HG02610 (cell line): ENCODE measurements around the gene ANGEL2.
"Not testable (repeated sequence)": the region's sequence is repeated elsewhere in the genome, so short reads cannot be mapped to it uniquely, and the experiment has no call there.

Experiments
- ATAC-seq: cut with Tn5 transposase; IDR thresholded peaks from one replicate; pipeline ENCODE4 v1.9.1; 2021; ENCODE audit warnings: mild to moderate bottlenecking, moderate library complexity; ENCODE audit not compliant: unreplicated experiment

Gene ANGEL2, protein sequence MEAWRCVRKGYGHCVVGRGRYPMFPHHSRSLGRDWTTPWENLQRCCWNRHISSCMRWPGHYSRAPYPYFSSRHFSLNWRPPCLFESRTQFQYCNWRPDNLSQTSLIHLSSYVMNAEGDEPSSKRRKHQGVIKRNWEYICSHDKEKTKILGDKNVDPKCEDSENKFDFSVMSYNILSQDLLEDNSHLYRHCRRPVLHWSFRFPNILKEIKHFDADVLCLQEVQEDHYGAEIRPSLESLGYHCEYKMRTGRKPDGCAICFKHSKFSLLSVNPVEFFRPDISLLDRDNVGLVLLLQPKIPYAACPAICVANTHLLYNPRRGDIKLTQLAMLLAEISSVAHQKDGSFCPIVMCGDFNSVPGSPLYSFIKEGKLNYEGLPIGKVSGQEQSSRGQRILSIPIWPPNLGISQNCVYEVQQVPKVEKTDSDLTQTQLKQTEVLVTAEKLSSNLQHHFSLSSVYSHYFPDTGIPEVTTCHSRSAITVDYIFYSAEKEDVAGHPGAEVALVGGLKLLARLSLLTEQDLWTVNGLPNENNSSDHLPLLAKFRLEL

DNA sequence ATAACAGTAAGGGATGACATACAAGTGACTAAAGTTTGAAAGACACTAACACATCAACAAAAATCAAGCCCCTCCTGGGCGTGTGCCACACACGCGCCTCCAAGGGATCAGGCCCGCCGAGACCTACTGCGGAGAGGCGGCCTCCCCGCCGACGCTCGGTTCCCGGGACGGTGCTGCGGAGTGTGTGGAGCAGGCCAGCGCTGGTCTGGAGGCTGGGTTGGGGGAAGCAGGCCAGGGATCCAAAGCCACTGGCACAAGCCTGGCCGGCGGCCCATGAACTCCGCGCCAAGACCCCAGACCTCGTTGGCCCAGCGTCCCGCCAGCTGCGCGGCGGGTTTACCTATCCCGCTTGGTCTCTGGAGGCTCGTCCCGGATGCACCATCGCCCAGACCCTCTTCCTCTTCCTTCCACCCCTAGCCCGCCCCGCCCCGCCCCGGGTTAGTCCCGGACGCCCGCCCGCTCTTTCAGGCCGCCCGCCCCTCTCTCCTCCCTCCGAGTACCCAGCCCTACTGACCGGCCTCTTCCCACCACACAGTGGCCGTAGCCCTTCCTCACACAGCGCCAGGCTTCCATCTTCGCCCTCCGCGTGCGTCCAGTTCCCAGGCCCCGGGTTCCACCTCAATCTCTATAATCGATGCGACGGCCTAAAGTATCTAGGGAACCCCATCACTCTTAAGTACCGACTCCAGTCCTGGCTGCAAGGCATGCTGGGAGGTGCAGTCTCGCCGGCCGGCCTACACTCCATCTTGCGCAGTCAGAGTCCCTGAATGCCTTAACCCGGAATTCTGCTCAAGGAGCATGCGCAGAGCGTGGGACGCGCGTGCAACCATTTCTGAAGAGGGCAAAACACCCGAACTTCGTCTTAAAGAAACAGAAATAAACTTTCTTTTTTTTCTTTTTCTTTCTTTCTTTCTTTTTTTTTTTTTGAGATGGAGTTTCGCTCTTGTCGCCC lies at the start of gene ANGEL2:
Gene ANGEL2 (minus strand): TSS at position 769 of the 952 bp plus-strand sequence. CDS start 196 bp downstream, at position 573.
- peak; percentile 95 for ATAC-seq

DNA sequence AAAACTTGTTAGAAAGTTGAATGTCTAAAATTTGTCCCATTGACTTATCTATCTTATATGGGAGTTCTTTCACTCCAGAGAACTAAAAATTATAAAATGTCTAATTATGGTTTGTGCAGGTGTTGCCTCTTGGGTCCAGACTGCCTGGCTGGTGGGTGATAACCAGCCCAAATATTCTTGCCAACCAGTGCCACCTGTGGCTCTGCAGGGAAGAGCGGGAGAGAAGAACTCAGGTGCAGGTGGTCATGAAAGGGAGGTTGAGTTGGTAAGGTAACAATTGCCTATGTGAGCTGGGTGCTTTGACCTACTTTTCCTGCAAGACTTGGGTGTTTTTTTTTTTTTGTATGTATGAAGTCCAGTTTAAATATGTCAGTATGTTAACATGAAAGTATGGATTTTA lies 45.6 kb upstream of the ANGEL2 start:
- ATAC-seq = no peak

DNA sequence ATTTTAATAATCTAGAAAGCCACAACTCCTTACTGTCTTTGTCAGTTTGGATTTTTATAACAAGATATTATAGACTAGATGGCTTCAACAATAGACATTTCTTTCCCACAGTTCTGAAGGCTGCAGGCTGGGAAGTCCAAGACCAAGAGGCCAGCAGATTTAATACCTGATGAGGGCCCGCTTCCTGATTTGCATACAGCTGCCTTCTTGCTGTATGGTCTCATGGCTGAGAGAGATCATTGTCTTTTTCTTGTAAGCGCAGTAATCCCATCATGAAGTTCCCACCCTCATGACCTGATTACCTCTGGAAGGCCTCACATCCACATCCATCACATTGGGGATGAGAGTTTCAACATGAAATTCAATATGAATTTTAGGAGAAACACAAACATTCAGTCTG lies 45.2 kb upstream of the ANGEL2 start:
- ATAC-seq = no peak

DNA sequence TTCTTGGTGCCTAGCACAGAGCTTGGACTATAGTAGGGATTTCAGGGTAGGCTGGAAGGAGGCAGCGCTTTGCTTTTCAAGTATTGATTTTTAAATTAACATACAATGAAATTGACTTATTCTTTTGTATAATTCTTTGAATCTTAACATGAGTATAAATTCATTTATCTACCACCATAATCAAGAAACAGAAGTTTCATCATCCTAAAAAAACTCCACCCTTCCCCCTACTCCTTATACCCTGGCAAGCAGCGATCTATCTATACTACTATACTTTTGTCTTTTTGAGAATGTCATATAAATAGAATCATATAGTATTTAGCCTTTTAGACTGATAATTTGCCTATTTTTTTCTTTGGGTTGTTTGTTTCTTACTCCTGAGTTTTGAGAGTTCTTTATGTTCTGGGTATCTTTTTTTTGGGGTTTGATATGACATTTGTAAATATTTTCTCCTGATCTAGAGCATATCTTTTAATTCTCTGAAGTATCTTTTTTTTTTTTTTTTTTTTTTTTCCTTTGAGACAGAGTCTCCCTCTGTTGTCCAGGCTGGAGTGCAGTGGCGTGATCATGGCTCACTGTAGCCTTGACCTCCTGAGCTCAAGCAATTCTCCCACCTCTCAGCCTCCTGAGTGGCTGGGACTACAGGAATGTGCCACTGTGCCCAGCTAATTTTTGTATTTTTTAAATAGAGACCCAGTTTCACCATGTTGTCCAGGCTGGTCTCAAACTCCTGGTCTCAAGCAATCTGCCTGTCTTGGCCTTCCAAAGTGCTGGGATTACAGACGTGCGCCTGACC lies 41.8 kb upstream of the ANGEL2 start:
- ATAC-seq = no peak

DNA sequence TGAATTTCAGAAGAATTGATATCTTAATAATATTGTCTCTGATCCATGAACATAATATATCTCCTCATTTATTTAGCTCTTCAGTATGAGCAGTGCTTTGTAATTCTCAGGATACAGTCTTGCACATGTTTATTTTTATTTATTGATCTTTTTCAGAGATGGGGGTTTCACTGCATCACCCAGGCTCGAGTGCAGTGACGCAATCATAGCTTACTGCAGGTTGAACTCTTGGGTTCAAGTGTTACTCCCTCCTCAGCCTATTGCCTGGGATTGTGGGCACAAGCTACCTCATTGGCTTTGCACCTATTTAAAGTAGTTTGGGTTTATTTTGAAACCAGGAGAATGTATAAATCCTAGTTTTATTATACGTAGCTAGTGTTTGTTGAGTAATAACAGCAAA lies 40.1 kb upstream of the ANGEL2 start:
- ATAC-seq = no peak

DNA sequence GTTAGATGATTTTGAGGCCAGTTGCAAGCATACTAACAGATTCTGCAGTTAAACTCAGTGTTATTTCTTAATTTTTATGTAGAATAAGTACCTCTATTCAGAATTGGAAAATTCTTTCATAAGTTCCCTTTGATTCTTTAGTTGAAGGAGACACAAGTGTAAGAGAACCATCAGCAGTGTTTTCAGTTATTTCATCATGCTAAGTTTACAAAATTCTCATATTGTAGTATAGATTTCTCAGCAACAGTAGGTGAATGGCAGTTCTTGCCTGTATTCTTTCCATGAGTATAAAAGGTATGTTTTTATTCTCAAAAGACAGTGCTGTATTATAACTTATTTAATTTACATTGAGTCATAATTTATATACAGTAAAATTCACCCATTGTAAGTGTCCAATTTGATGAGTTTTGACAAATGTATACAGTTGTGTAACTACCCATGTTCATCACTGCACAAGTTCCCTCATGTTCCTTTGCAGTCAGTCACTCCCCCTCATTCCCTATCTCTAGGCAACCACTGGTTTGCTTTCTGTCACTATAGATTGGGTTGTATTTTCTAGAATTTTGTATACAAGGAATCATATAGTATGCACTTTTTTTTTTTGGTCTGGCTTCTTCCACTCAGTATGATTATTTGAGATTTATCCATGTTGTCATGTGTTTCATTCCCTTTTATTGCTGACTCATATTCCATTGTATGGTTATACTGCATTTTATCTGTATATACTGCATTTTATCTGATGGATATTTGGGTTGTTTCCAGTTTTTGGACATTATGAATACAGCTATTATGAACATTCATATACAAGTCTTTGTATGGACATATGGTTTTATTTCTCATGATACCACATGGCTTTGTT lies 39.3 kb upstream of the ANGEL2 start:
- ATAC-seq = no peak

DNA sequence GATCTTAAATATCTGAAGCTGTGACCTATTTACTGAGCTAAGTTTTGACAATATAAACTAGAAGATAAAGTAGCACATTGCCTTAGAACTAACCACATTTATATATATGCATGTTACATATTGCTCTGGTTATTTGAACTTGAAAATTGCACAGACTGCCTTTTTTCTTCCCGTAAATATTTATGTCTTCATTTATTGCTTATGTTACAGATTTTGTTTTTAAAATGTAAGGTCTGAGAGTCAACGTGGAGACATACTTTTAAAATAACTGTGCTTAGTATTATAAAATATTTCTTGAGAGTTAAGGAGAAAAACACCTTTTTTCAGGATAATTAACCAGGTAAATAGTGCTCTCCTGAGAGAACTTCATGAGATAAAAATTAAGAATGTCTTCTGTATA lies 38.5 kb upstream of the ANGEL2 start:
- no peak for ATAC-seq

DNA sequence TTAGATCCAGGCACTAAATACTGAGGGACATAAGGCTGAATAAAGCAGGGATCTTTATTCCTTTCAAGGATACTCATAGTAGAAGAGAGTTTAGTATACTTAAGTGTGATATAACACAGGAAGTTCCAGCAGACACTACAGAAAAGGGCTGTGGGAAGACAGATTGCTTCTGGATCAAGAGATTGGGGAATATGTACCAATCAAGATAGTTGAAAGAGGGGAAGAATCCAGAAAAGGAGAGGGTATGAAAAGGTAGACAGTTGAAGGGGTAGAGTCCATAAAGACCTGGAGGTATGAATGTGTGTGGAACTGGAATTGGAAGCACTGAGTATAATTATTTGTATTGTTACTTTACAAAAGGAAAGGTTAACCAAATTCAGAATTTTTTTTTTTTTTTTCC lies 37.8 kb upstream of the ANGEL2 start:
- no peak for ATAC-seq

DNA sequence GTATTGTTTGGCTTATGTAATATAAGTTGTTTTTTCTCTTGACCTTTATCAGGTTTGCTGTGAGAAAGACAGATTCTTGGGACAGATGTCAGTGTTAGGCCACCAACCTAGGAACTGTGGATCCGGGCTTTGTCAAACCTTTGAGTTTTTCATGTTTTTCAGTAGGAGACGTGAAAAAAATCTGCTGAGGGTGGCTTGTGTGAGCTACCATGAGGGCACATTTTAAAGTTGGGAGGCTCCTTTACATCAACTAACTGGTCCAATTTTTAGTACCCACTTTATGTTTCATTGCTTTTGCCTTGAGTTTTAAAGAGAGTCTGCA lies 36.2 kb upstream of the ANGEL2 start:
- ATAC-seq = no peak

DNA sequence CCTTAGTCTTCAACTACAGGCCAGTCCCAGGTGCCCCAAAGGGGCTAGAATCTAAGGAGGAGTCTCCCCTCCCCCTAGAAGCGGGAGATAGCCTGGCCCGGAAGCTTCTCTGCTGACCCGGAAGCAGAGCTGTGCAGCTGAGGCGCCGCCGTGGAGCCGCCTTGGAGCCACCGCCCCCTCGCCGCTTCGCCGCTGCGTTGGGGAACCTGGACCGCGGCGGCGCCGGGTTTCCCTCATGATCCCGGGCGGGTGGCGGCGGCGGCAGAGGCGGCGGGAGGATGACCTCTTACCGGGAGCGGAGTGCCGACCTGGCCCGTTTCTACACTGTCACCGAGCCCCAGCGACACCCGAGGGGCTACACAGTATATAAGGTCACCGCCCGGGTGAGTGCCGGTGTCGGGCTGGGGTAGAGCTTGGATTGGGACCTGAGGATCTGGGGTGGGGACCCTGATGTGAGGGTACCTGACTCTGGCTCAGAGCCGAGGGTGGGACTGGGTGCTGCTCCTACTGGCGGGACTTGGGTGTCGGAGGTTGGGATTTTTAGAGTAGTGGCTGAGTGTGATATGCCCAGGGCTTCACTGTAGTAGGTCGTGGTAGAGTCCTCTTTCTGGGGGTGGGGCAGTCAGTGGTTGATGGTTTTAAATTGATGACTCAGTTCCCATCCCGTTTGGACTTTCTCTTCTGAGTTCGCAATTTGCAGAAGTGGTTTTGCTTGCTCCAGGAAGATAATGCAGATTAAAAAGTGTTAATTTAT lies 35.6 kb upstream of the ANGEL2 start, which contains the start of gene RPS6KC1:
Gene RPS6KC1 (plus strand): TSS at position 115 of the 754 bp plus-strand sequence. CDS start 164 bp downstream, at position 279.
- ATAC-seq = peak; percentile 98

DNA sequence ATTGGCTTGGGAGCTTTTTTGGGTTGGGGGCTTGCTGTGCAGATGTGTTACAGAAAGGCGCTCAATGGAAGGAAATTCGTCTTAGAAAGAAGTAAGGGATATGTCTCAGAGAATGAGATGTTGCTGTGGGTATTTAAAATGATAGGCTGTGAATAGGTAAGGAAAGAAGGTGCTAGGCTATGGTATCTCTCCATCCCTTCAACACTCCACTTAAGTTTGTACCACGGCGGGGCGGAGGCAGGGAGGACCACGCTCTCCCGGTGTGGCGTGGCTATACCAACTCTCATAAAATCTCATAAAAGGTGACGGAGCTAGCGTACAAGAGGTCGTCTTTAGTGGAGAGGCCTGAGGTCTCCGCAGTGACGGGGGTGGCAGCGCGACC lies 35.1 kb upstream of the ANGEL2 start:
- peak; percentile 34 for ATAC-seq

DNA sequence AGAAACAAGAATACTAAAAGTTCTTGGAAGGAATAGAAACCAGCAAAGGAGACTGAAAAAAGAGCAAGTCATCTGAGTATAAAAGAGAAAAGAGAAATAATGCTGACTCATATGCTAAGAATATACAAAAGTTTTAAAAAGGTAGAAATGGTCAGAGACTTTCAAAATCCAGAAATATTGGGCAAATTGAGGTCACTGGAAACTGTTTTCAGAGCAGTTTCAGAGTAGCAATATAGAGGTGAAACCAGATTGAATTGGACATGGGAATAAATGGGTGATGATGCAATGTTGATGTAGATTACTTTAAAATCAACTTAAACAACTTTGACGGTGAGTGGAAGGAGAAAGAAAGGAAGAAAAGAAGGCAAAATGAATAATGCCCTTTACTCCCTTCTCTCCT lies 33.6 kb upstream of the ANGEL2 start:
- ATAC-seq = no peak

DNA sequence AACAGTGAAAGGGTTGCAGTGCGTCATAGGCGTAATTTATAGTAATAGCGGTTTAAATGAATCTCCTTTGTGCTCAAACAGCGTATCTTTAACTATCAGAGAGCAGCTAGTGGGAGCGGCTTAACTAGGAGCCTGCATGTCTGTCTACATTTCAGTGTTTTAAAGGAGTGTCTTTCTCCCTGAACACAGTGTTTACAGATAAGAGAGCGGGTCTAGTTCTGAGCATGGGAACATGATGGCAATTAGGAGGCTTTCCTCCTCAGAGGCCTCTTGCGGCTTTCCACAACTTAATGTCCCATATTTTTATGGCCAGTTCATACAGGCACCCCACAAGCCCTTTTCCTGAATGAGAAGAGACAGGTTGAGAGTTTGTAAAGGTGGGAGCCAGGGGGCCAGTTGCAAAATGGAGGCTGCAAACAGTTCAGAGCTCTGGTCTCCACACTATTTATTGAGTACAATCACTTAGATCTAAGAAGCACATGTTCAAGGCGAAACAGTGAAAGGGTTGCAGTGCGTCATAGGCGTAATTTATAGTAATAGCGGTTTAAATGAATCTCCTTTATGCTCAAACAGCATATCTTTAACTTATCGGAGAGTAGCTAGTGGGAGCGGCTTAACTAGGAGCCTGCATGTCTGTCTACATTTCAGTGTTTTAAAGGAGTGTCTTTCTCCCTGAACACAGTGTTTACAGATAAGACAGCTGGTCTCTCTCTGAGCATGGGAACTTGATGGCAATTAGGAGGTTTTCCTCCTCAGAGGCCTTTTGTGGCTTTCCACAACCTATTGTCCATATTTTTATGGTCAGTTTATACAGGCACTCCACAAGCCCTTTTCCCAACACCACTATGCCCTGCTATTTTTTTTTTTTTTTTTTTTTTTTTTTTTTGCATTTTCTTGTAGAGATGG lies 29.9 kb upstream of the ANGEL2 start:
- ATAC-seq = not testable (repeated sequence)

DNA sequence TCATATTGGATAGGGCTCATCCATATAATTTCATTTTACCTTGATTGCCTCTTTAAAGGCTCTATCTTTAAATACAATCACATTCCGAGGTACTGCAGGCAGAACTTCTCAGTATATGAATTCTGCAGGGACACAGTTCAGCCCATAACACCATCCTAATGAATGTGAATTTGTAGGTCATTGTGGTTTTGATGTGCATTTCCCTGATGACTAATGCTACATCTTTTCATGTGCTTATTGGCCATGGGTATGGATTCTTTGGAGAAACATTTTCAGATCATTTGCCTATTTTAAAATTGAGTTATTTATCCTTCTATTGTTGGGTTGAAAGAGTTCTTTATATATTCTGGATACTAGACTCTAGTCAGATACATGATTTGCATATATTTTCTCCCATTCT lies 25.8 kb upstream of the ANGEL2 start:
- no peak for ATAC-seq

DNA sequence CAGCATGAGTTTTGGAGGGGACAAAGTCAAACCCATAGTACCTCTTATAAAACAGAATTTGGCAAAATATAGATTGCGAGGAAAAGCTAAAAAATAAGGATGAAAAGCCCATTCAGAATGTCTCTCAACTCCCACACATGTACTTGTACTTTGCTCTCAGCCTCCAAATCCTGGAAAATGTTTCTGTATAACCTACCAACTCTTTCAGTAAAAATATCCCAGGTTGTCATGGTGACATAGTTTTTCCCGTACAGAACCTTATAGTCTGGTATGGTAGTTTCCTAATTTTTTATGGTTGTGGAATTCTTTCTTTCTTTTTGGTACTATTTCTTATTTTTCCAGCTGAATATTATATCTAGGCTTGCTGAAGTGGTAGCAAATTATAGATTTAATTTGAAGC lies 19.9 kb upstream of the ANGEL2 start:
- ATAC-seq = no peak

DNA sequence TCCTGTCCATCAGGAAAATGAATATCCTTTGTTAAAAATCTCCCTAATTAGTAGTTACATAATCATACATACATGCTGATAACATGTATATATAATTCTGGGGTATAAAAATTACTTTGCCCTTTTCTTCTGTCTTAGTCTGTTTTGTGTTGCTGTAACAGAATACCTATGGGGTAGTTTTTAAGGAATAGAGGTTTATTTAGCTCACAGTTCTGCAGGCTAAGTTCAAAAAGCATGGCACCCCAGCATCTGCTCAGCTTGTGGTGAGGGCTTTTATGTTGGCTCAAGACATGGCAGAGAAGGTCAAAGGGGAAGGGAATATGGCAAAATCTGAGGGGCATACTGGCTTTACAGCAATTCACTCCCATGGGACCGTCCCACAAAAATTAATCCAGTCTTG lies 19.0 kb upstream of the ANGEL2 start:
- no peak for ATAC-seq

DNA sequence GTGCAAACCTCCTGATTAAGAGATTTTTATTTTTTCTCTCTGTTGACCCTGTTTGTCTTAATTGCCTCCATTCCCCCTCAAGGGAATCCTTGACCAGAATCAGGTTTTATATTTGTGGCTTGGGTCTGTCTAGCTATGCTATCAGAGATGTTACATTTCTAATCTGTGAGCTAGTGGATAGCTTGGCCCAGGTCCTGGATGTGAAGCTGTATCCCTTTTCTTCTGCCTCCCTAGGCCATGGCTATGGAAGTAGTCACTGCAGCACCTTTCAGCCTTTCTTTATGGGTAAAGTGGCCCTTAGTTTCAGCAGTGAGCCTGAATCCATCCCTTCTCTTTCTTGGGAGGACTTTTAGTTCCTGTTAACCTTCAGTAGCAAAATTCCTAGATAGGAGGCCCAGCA lies 17.0 kb upstream of the ANGEL2 start:
- ATAC-seq = no peak

DNA sequence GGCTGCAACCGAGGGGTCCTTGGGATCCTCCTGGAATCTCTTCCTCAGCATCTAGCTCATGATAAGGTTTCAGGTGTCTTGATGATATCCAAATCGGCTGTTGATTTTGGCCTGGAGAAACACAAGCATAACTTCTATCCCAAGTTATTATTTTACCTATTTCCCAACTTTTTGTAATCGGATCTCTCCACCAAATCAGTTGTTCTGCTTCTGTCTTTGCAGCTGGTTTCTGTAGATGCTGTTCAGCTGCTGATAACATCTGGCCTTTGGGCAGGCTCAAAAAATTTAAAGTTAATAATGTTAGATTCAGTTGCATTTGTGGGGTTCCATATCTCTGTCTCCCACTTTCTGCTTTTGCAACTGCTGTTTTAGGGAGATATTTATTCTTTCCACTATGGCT lies 11.4 kb upstream of the ANGEL2 start:
- not testable (repeated sequence) for ATAC-seq
